Activated CD4-positive, alpha-beta memory T cell treated with anti-CD3 and anti-CD28 coated beads for 36 hours (primary cell): ENCODE results near the gene ABCB9. TPM values are rescaled to one million over a fixed set of nuclear protein-coding genes. Genes with fewer than 3 reads are reported as not detected.

Source experiments
- CTCF ChIA-PET: fragments of 350-600 bp; sonication (Branson Sonifier 250); formaldehyde crosslinking; loops from one replicate; lab custom pipeline; 2021; ENCODE audit warnings: antibody characterized with exemption, inconsistent platforms; lab: Charles Lee
- POLR2A ChIA-PET: fragments of 350-600 bp; sonication (Branson Sonifier 250); formaldehyde crosslinking; loops from one replicate; lab custom pipeline; 2021; ENCODE audit warnings: antibody characterized with exemption; lab: Charles Lee
- DNase-seq: peaks from one replicate; pipeline ENCODE4 v3.0.0-alpha.2; 2020
- H3K27ac Mint-ChIP-seq: one replicate; pipeline ENCODE4 v1.8.0; 2021; ENCODE audit warnings: mixed read lengths
- H3K27me3 Mint-ChIP-seq: one replicate; pipeline ENCODE4 v1.8.0; 2021; ENCODE audit warnings: mixed read lengths
- H3K36me3 Mint-ChIP-seq: one replicate; pipeline ENCODE4 v1.8.0; 2021; ENCODE audit warnings: mixed read lengths
- H3K4me1 Mint-ChIP-seq: one replicate; pipeline ENCODE4 v1.8.0; 2021; ENCODE audit warnings: low read depth, mixed read lengths
- H3K4me3 Mint-ChIP-seq: one replicate; pipeline ENCODE4 v1.8.0; 2021; ENCODE audit warnings: mild to moderate bottlenecking, mixed read lengths
- H3K9me3 Mint-ChIP-seq: one replicate; pipeline ENCODE4 v1.8.0; 2021; ENCODE audit warnings: mixed read lengths
- intact Hi-C: fragments of 100-400 bp; cut with micrococcal nuclease; formaldehyde crosslinking; loops from one replicate; pipeline ENCODE4 v1.15.1; 2023
- total RNA-seq, 2 experiments: library from RNA; stranded (reverse); gene quantifications; one replicate each; pipeline ENCODE4 v1.2.3, GENCODE V29; 2021

ABCB9 gene
- total RNA-seq, 2 experiments from 2014 or later, result 2.7 to 3.6 TPM

GRCh38 chr12:122999986-123000420 lies 33.7 kb upstream of the ABCB9 start:
- Mint-ChIP-seq H3K9me3 (no peaks in the 10 kb centered on the region), H3K4me1 (no peaks in the 10 kb centered on the region), H3K27me3 (no peaks in the 10 kb centered on the region), H3K4me3 (no peak overlapping the region), H3K36me3 (no peaks in the 10 kb centered on the region), H3K27ac (no peak overlapping the region)
- ChIA-PET POLR2A (no interaction called here), CTCF (no interaction called here)
- no peak for DNase-seq
- intact Hi-C loops, result no loop called here

GRCh38 chr12:122999196-122999946 lies 33.1 kb upstream of the ABCB9 start:
- no peak for DNase-seq
- H3K4me3 Mint-ChIP-seq, result no peak overlapping the region
- POLR2A ChIA-PET, result no interaction called here
- no peaks in the 10 kb centered on the region for H3K4me1 Mint-ChIP-seq
- H3K27ac Mint-ChIP-seq, result no peak overlapping the region
- H3K27me3 Mint-ChIP-seq, result no peaks in the 10 kb centered on the region
- no peaks in the 10 kb centered on the region for H3K9me3 Mint-ChIP-seq
- intact Hi-C loops, result no loop called here
- CTCF ChIA-PET, result no interaction called here
- no peaks in the 10 kb centered on the region for H3K36me3 Mint-ChIP-seq

GRCh38 chr12:122998316-122998715 lies 32.1 kb upstream of the ABCB9 start:
- no peaks in the 10 kb centered on the region for H3K36me3 Mint-ChIP-seq
- DNase-seq, result no peak
- intact Hi-C loops, result no loop called here
- H3K9me3 Mint-ChIP-seq, result no peaks in the 10 kb centered on the region
- no peaks in the 10 kb centered on the region for H3K27me3 Mint-ChIP-seq
- peaks cover 4% of the 10 kb centered on the region for H3K4me1 Mint-ChIP-seq
- POLR2A ChIA-PET, result no interaction called here
- H3K27ac Mint-ChIP-seq, result no peak overlapping the region
- CTCF ChIA-PET, result no interaction called here
- no peak overlapping the region for H3K4me3 Mint-ChIP-seq

GRCh38 chr12:122997343-122998250 lies 31.3 kb upstream of the ABCB9 start:
- ChIA-PET POLR2A (no interaction called here), CTCF (no interaction called here)
- no peak overlapping the region for H3K27ac Mint-ChIP-seq
- H3K27me3 Mint-ChIP-seq, result no peaks in the 10 kb centered on the region
- no peaks in the 10 kb centered on the region for H3K36me3 Mint-ChIP-seq
- no peak for DNase-seq
- peaks cover 8% of the 10 kb centered on the region for H3K4me1 Mint-ChIP-seq
- H3K9me3 Mint-ChIP-seq, result no peaks in the 10 kb centered on the region
- H3K4me3 Mint-ChIP-seq, result no peak overlapping the region
- intact Hi-C loops, result no loop called here

- POLR2A ChIA-PET, result no interaction called here
- CTCF ChIA-PET, result no interaction called here
- no peak overlapping the region for H3K27ac Mint-ChIP-seq
Observed at GRCh38 chr12:122996621-122997342, 30.5 kb upstream of the ABCB9 start.

GRCh38 chr12:122996188-122996601 lies 29.9 kb upstream of the ABCB9 start:
- peaks cover 8% of the 10 kb centered on the region for H3K4me1 Mint-ChIP-seq
- H3K36me3 Mint-ChIP-seq, result no peaks in the 10 kb centered on the region
- CTCF ChIA-PET, result interaction anchor here (0.9 kb wide), 1 partner anchor 140 kb away, joined by 3 read pairs; no protein-coding TSS in a partner anchor
- no peaks in the 10 kb centered on the region for H3K9me3 Mint-ChIP-seq
- POLR2A ChIA-PET, result no interaction called here
- no peak overlapping the region for H3K27ac Mint-ChIP-seq
- H3K4me3 Mint-ChIP-seq, result no peak overlapping the region
- intact Hi-C loops, result no loop called here
- DNase-seq, result no peak
- no peaks in the 10 kb centered on the region for H3K27me3 Mint-ChIP-seq

More at GRCh38 chr12:122996621-122997342, 30.5 kb upstream of the ABCB9 start:
- Mint-ChIP-seq H3K4me3 (no peak overlapping the region), H3K36me3 (no peaks in the 10 kb centered on the region), H3K9me3 (no peaks in the 10 kb centered on the region), H3K4me1 (peaks cover 8% of the 10 kb centered on the region), H3K27me3 (no peaks in the 10 kb centered on the region)
- DNase-seq, result no peak
- intact Hi-C loops, result no loop called here

- H3K27me3 Mint-ChIP-seq, result no peaks in the 10 kb centered on the region
- peaks cover 8% of the 10 kb centered on the region for H3K4me1 Mint-ChIP-seq
- H3K36me3 Mint-ChIP-seq, result no peaks in the 10 kb centered on the region
- CTCF ChIA-PET, result interaction anchor here (0.9 kb wide), 1 partner anchor 139 kb away, joined by 3 read pairs; no protein-coding TSS in a partner anchor
- H3K27ac Mint-ChIP-seq, result no peak overlapping the region
- no peaks in the 10 kb centered on the region for H3K9me3 Mint-ChIP-seq
- POLR2A ChIA-PET, result interaction anchor here (0.6 kb wide), 1 partner anchor 156 kb away, joined by 3 read pairs; no protein-coding TSS in a partner anchor
- intact Hi-C loops, result no loop called here
- H3K4me3 Mint-ChIP-seq, result no peak overlapping the region
- no peak for DNase-seq
Observed at GRCh38 chr12:122995503-122996187, 29.4 kb upstream of the ABCB9 start.

- ChIA-PET POLR2A (interaction anchor here (0.6 kb wide), 1 partner anchor 157 kb away, joined by 3 read pairs; no protein-coding TSS in a partner anchor), CTCF (no interaction called here)
- Mint-ChIP-seq H3K9me3 (no peaks in the 10 kb centered on the region), H3K27me3 (no peaks in the 10 kb centered on the region), H3K36me3 (no peaks in the 10 kb centered on the region), H3K27ac (no peak overlapping the region), H3K4me1 (peaks cover 8% of the 10 kb centered on the region), H3K4me3 (no peak overlapping the region)
- no peak for DNase-seq
- intact Hi-C loops, result no loop called here
Observed at GRCh38 chr12:122994781-122995502, 28.7 kb upstream of the ABCB9 start.

- CTCF ChIA-PET, result interaction anchor here (0.6 kb wide), 1 partner anchor 244 kb away, joined by 3 read pairs; no protein-coding TSS in a partner anchor
- DNase-seq, result no peak
- Mint-ChIP-seq H3K4me1 (peaks cover 8% of the 10 kb centered on the region), H3K9me3 (no peaks in the 10 kb centered on the region), H3K4me3 (no peak overlapping the region), H3K27me3 (no peaks in the 10 kb centered on the region), H3K36me3 (no peaks in the 10 kb centered on the region), H3K27ac (no peak overlapping the region)
- POLR2A ChIA-PET, result no interaction called here
- intact Hi-C loops, result no loop called here
Observed at GRCh38 chr12:122994140-122994675, 27.9 kb upstream of the ABCB9 start.

GRCh38 chr12:122992386-122992785 lies 26.1 kb upstream of the ABCB9 start:
- Mint-ChIP-seq H3K4me1 (peaks cover 8% of the 10 kb centered on the region), H3K27me3 (no peaks in the 10 kb centered on the region), H3K4me3 (no peak overlapping the region), H3K9me3 (no peaks in the 10 kb centered on the region), H3K36me3 (no peaks in the 10 kb centered on the region), H3K27ac (no peak overlapping the region)
- intact Hi-C loops, result no loop called here
- DNase-seq, result no peak
- ChIA-PET POLR2A (interaction anchor here (0.6 kb wide), 1 partner anchor 121 kb away, joined by 3 read pairs; no protein-coding TSS in a partner anchor), CTCF (no interaction called here)
